Dedifferentiated amniotic fluid mesenchymal stem cell (primary cell): ENCODE data around the gene ZNF492.
"Not testable (repeated sequence)": the region's sequence is repeated elsewhere in the genome, so short reads cannot be mapped to it uniquely, and the experiment has no call there.

Experiments
- DNase-seq: peaks from one replicate; pipeline ENCODE4 v3.0.0-alpha.2; 2016; ENCODE audit errors: extremely low spot score

Gene ZNF492

GRCh38 chr19:22633706-22634449, at the start of gene ZNF492:
Gene ZNF492 (plus strand): TSS chr19:22634324. CDS start chr19:22653400, 19,076 bp downstream.
- DNase-seq = not testable (repeated sequence)

DNA sequence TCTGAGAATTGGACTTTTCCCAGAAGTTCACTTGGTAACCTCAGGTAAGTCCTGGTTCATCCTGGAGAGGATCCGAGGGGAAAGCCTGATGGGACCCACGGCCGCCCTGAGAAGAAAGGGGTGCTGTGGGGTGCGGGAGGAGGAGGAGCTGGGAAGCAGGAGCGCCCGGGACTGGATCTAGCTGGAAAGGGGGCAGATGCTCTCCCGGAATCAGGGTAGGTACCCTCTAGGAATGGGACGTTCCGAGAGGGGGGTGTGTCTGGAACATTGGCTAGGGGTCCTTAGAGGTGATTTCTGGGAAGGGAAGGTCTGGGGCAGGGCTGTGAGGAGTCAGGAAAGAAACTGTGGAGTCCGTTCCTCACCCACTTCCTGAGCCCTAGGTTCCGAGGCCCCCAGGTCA, 38.7 kb upstream of the ZNF492 start:
- no peak for DNase-seq

DNA sequence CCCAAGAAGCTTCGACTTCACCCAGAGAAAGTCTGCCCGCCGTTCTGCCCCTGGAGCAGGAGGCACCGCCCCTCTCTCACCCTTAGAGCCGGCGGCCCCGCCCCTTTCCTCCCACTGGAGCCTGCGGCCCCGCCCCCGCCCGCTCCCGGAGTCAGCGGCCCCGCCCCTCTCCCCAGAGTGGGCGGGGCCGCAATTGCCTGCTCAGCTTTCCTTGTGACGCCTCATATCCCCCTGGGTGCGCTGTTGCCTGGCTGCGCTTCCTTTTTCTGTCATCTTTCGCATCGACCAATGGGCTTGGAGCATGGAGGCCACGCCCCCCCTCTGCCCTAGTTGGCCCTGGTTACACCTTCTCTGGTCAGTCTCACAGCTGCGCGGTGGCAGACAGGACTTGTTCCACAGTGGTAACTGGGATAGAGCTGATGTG, 38.2 kb upstream of the ZNF492 start:
- no peak for DNase-seq

DNA sequence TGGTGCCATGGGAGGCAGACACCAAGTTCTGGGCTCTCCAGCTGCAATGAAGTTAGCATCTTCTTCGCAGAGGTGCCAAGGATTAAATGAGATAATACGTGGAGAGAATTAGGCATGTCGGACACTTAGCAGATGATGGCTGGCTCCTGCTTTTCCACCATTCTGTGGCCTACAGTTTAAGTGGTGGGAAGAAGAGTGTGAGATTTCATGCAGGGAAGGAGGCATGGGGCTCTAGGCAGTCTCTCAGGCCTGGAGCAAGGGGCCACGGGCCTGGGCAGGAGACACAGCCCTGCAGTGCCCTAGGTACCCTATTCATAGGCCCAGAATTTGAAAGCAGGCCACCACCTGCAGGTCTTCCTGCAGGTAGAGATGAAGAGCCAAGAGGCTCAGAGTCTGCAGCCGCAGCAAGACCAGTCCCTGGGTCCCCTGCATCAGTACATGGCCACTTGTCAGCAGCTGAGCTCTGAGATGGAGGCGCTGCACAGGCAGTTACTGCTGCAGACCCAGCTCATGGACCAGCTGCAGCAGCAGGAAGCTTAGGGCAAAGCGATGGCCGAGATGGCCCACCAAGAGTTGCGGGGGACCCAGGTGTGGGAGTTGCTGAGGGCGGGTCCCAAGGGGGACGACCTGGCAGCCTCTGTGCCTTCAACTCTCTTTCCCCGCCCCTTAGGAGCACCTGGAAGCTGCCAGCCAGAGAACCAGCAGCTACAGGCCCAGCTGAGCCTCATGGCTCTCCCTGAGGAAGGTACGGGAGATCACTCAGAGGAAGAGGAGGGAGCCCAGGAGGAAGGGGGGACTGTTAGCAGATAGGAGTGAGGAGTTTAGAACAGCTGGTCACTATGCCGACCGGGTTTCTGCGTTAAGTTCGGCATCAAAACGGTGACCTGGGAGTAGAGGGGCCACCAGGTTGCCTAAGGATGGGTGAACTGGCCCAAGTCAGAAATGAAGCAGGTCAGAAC, 33.2 kb upstream of the ZNF492 start:
- no peak for DNase-seq

DNA sequence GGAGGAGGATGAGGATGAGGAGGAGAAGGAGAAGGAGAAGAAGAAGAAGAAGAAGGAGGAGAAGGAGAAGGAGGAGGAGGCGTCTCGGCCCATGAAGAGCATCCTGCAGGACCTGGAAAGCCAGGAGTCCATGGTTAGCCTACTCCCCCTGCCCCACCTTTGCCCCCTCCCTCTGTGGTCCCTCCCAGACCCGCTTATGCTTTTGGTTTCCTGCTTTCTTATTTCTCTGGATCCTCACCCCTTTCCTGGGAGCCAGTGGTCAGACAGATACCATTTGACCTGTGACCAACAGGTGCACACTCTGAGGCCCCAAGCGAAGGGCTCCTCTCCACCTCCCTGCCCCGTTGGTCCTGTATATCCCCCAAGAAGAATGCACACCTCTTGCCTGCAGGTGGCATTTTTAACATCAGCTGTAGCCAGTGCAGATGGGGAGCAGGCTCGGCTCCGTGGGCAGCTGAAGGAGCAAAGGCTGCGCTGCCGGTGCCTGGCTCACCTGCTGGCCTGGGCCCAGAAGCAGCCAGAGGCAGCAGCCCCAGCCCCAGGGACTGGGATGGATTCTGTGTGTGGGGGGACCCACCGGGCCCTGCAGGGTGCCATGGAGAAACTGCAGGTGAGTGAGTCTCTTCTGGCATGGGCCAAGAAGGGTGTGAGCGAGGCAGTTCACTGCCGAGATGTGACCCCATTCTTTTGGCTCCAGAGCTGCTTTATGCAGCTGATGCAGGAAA, 32.1 kb upstream of the ZNF492 start:
- no peak for DNase-seq

DNA sequence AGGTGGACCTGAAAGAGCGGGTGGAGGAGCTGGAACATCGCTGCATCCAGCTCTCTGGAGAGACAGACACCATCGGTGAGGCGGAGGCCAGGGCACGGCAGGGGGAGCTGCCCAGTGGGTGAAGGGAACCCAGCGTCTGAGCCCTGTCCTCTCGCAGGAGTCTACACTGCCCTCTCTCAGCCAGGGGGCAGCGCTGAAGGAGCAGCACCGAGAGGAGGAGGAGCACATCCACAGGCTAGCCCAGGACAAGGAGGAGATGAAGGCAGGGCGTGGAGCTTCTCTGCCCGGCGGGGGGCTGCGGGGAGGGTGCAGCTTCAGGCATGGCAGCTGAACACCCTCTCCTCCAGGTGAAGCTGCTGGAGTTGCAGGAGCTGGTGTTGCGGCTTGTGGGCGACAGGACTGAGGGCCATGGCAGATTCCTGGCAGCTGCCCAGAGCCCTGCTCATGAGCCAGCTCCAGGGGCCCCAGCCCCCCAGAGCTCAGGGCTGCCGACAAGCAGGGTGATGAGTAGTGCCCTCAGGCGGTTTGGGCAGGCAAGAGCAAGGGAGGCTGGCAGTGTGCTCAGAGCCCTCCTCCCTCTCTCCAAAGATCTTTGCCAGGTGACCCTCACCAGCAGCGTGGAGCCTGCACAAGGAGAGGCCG, 31.4 kb upstream of the ZNF492 start:
- no peak for DNase-seq

DNA sequence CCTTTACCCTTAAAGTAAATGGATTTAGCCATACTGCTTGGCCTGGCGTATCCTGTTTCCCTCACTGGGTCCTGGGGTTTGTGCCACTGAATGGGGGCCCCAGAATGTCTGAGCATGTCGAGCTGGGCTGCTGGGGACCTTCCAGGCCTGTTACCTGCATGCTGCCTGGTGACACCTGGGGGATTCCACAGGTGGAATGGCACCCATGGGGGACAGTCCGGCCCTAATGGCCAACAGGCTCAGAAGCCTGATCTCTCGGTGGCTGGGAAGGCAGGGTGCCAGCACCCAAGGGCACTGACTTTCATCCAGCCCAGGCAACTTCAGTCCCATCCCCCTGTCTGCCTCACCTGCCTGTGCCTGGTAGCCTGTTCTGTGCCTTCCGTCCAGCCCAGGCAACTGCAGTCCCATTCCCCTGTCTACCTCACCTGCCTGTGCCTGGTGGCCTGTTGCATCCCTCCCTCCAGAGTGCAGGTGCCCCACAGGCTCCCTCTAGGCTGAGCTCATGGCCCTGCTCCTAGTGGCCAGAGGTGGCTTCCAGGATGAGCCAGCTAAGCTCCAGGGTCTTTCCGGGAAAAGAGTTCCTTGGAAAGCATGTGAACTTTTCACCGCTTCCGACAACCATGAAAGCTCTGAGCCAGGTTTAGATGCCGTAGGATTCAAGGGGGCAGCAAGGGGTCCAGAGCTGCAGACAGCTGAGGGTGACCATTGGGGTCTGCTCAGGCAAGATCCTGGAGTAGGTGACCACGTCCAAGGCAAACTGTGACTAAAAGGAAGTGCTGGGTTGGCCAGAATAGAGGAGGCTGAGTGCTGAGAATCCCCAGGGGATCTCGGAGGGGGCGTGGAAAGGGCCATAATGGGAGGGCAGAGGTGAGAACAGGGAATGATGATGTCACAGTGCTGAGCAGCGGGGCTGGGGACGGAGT, 30.3 kb upstream of the ZNF492 start:
- no peak for DNase-seq

DNA sequence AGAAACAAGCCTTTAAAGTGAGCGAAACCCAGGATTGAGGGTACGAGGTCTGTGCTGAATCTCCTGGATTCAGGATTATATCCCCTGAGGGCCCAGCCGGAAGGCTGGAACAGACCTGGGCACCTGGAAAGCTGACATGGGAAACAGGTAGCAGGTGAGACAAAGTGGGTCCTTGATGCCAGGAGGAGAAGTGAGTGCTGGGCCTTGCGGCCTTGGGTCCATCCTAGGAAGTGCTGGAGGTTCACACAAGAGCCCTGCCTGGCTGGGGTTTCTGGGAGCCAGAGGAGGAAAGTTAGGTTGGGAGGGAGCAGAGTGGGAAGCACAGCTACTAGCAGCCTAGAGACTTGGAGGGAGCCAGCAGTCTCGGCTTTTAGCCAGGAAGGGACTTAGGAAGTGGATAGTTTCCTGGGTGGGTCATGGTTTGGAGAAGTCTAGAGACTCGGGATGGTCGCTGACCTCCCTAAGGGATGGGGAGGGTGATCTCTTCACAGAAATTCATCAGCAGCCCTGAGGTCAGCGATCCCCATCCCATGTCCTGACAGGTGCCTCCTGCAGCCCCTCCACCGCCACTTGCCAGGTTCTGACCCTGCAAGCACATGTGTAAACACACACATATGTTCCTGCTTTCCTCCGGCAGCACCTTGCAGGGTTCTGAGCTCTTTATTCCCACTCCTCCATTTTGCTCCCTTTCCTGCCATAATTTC, 29.4 kb upstream of the ZNF492 start:
- no peak for DNase-seq

DNA sequence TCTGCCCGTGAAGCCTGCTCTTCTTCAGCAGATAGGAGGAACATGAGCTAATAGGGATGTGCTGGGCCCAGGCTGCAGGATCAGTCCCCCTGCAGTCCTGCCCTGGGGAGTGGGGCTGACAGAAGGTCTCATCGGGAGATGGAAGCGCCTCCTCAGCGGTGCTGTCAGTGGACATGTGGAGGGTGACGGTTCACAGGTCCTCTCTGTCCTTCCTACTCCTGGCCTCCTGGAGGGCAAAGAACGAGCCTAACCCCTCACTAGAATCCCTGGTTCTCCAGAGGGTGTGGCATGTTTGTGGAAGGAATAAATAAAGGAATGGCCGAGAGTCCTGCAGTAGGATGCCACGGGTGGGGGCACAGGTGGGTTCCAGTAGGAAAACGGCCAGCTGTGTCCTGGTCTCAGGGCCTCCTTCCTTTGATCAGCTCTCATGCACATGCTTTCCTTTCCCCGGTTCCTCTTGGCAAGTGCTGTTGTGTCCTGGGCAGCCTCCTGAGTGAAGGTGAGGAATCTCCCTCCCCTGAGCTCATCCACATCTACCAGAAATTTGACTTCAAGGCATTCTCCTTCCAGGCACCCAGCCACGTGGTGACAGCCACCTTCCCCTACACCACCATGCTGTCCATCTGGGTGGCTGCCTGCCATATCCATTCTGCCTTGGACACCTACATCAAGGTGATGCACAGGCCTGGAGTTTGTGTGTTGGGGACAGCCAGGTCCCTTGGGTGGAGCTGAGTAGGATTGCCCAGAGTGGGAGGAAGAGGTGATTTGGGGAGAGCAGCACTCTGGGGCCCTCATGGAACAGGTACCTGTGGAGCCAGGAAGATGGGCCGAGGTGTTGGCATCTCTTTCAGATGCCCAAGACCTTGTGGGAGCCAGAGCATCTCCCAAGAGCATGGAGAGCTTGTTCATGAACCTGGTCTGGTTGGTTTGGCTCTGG, 28.6 kb upstream of the ZNF492 start:
- no peak for DNase-seq

DNA sequence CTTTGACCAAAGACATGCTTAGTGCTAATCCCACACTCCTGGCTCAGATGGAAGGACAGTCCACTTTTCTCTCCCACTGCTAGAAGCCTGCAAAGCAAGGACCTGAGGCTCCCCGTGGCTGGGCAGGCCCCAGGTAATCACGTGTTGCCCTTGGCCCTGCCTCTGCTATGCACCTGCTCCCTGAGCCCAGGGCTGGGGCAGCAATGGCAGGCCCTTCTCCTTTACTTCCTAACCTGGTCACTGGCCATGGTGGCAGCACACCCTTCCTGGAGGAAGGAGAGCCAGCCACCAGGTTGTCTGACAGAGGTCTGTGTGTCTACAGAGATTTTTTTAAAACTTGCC, 27.9 kb upstream of the ZNF492 start:
- no peak for DNase-seq

DNA sequence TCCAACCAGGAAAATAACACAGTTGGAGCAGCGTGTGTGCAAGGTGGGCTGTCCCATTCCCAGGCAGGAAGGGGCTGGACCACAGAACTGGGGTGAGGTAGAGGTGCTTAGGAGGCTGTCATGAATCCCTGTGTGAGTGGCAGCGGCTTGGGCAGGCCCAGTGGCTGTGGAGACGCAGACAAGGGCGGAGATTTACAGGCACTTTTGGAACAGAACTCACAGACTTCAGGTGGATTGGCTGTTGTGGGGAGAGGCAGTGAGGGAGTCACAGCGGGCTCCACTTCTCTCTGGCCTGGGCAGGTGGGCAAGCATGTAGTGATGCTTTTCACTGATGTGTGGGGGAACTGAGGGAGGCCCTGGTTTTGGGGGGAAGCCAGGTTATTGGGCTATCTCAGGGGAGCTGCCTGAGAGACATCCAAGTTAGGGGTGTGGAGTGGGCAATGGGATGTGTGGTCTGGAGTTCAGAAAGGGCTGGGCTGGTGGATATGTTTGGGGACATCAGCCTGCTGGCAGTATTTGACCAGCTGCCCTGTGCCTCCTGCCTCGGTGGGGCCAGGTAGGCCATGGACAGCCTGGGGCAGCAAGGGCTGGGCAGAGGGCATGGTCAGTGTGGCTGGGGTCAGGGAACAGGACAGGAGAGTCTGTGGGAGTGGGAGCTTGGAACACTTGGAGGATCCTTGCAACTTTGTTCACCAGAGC, 27.0 kb upstream of the ZNF492 start:
- DNase-seq = no peak

- no peak for DNase-seq
These were observed 26.3 kb upstream of the ZNF492 start for GRCh38 chr19:22607653-22608430.

- DNase-seq = no peak
These were observed 25.7 kb upstream of the ZNF492 start for GRCh38 chr19:22608441-22608840.

DNA sequence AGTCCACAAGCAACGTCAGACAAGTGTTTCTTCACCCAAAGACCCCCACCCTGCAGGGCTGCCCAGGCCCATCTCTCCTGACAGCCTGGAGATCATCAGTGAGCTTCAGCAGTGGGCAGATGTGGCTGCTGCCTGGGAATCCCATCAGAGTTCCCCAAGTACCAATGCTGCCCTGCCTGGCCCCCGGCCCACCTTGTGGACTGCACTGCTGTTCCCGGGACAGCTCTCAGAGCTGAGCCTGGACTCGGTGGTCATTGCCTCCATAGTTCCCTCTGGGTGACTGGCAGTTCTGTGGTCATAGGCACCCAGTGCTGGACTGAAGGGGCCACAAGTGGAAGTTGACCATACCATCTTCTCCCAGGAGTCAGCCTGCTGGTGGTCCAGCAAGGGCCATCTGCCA, 24.5 kb upstream of the ZNF492 start:
- DNase-seq = no peak

- DNase-seq = no peak
These were observed 24.0 kb upstream of the ZNF492 start for GRCh38 chr19:22610121-22610520.

- no peak for DNase-seq
These were observed 21.8 kb upstream of the ZNF492 start for GRCh38 chr19:22612316-22612715.

GRCh38 chr19:22616659-22617058, 17.5 kb upstream of the ZNF492 start:
- no peak for DNase-seq

DNA sequence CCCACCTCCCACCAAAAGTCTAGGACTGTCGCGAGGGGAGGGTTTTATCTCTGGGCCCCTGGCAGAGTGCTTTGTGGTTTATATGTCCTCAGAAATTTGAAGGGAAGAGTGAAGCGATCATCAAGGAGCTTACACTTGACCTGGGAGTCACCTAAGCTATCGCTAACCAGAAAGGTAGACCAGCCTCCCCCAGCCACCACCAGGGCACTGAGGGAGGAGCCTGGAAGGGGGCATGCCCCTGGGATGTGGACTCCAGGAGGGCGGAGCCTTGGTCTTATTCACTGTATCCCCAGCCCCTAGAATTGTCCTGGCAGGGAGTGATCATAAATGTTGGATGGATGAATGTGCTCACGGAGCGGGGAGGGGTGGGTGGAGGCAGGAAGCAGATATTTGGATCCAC, 16.9 kb upstream of the ZNF492 start:
- not testable (repeated sequence) for DNase-seq
